Loucy (cell line): ENCODE results near the gene MDGA2.

ENCODE experiments used
- H2AFZ ChIP-seq: fragments of 200-600 bp; sonication (generic); 2 replicates; pipeline ENCODE4 v1.6.0; 2016; ENCODE audit warnings: antibody characterized with exemption, mild to moderate bottlenecking, low read length, moderate library complexity
- H3F3A ChIP-seq: fragments of 200-600 bp; 2 replicates; pipeline ENCODE4 v1.6.0; 2016; ENCODE audit warnings: antibody characterized with exemption, low read depth, mild to moderate bottlenecking
- H3K27me3 ChIP-seq: fragments of 200-600 bp; sonication (generic); 2 replicates; pipeline ENCODE4 v1.6.1; 2014; ENCODE audit warnings: low read length, mild to moderate bottlenecking; ENCODE audit not compliant: insufficient read depth, poor library complexity, severe bottlenecking
- H3K36me3 ChIP-seq: fragments of 200-600 bp; sonication (generic); 2 replicates; pipeline ENCODE4 v1.6.1; 2016; ENCODE audit warnings: low read length; ENCODE audit not compliant: insufficient read depth
- H3K4me1 ChIP-seq: fragments of 200-600 bp; sonication (generic); 2 replicates; pipeline ENCODE4 v1.5.1; 2014; ENCODE audit warnings: low read length, mild to moderate bottlenecking; ENCODE audit not compliant: insufficient read depth, poor library complexity, severe bottlenecking
- H3K4me2 ChIP-seq: fragments of 200-600 bp; sonication (generic); 2 replicates; pipeline ENCODE4 v1.6.0; 2014; ENCODE audit warnings: antibody characterized with exemption, low read length, low read depth, mild to moderate bottlenecking; ENCODE audit not compliant: poor library complexity, severe bottlenecking
- H3K4me3 ChIP-seq: fragments of 200-600 bp; sonication (generic); 2 replicates; pipeline ENCODE4 v1.5.1; 2014; ENCODE audit warnings: low read length, mild to moderate bottlenecking, mixed read lengths; ENCODE audit not compliant: poor library complexity, severe bottlenecking
- H3K79me2 ChIP-seq: fragments of 200-600 bp; sonication (generic); 2 replicates; pipeline ENCODE4 v1.6.1; 2014; ENCODE audit warnings: low read length; ENCODE audit not compliant: insufficient read depth
- H3K9ac ChIP-seq: fragments of 200-600 bp; sonication (generic); 2 replicates; pipeline ENCODE4 v1.6.0; 2014; ENCODE audit warnings: mild to moderate bottlenecking, low read depth, low read length, moderate library complexity; ENCODE audit not compliant: poor library complexity, severe bottlenecking
- H3K9me2 ChIP-seq: fragments of 200-600 bp; sonication (generic); replicated peaks from 2 replicates; pipeline ENCODE4 v1.6.1; 2016; ENCODE audit warnings: low read depth, low read length, mixed read lengths
- H3K9me3 ChIP-seq: fragments of 200-600 bp; sonication (generic); 2 replicates; pipeline ENCODE4 v1.6.1; 2014; ENCODE audit warnings: mild to moderate bottlenecking, antibody characterized with exemption, low read length, low read depth; ENCODE audit not compliant: insufficient read depth
- H4K20me1 ChIP-seq: fragments of 200-600 bp; sonication (generic); 2 replicates; pipeline ENCODE4 v1.6.0; 2014; ENCODE audit warnings: antibody characterized with exemption, low read length, mild to moderate bottlenecking; ENCODE audit not compliant: insufficient read depth, poor library complexity, severe bottlenecking
- EZH2phosphoT487 ChIP-seq: fragments of 200-600 bp; IDR thresholded peaks from 2 replicates; pipeline ENCODE4 v1.6.1; 2018; ENCODE audit warnings: antibody characterized with exemption, mild to moderate bottlenecking, moderate library complexity, borderline replicate concordance
- TF ChIP-seq, protein P1 (sequence below): fragments of 200-600 bp; sonication (generic); conservative IDR thresholded peaks from 2 replicates; pipeline ENCODE4 v1.5.1; 2014; ENCODE audit warnings: mild to moderate bottlenecking, antibody characterized with exemption, low read length

MDGA2 gene

DNA sequence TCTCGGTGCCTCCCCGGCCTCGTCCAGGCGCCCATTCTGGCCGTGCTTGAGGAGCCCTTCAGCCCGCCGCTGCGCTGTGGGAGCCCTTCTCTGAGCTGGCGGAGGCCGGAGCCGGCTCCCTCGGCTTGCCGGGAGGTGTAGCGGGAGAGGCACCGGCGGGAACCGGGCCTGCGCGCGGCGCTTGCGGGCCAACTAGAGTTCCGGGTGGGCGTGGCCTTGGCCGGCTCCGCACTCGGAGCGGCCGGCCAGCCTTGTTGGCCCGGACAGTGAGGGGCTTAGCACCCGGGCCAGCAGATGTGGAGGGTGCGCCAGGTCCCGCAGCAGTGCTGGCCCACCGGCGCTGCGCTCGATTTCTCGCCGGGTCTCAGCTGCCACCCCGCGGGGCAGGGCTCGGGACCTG lies 855.1 kb downstream of the MDGA2 start:
- H3F3A ChIP-seq: no peaks in the 10 kb centered on the region
- H3K9ac ChIP-seq: no peak overlapping the region
- no peaks in the 10 kb centered on the region for H3K9me2 ChIP-seq
- TF ChIP-seq EZH2phosphoT487: no peak
- TF ChIP-seq, protein P1, sequence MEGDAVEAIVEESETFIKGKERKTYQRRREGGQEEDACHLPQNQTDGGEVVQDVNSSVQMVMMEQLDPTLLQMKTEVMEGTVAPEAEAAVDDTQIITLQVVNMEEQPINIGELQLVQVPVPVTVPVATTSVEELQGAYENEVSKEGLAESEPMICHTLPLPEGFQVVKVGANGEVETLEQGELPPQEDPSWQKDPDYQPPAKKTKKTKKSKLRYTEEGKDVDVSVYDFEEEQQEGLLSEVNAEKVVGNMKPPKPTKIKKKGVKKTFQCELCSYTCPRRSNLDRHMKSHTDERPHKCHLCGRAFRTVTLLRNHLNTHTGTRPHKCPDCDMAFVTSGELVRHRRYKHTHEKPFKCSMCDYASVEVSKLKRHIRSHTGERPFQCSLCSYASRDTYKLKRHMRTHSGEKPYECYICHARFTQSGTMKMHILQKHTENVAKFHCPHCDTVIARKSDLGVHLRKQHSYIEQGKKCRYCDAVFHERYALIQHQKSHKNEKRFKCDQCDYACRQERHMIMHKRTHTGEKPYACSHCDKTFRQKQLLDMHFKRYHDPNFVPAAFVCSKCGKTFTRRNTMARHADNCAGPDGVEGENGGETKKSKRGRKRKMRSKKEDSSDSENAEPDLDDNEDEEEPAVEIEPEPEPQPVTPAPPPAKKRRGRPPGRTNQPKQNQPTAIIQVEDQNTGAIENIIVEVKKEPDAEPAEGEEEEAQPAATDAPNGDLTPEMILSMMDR: no peak
- no peaks in the 10 kb centered on the region for H3K9me3 ChIP-seq
- H3K4me3 ChIP-seq: no peak overlapping the region
- no peaks in the 10 kb centered on the region for H3K27me3 ChIP-seq
- no peaks in the 10 kb centered on the region for H4K20me1 ChIP-seq
- H3K4me2 ChIP-seq: no peak overlapping the region
- H3K4me1 ChIP-seq: no peaks in the 10 kb centered on the region
- no peak overlapping the region for H2AFZ ChIP-seq
- no peaks in the 10 kb centered on the region for H3K79me2 ChIP-seq
- H3K36me3 ChIP-seq: no peaks in the 10 kb centered on the region

DNA sequence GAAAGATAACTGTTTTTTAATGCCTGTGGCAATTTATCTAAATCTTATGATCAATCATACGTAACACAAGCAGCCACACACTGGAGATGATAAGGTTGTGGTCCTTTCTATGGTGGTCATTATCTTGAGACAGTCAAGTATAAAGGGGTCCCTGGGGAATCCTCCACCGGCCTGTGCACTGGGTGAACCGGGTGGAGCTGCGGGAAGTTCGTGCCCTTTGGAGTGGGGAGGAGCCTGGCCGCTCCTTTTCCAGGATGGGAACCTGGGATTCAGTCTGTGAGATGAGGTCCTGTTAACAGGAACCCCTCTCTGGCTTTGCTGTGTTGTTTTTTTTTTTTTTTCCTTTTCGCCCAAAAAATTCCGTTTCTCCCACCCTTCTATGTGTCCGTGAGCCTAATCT lies 856.3 kb downstream of the MDGA2 start:
- TF ChIP-seq EZH2phosphoT487: no peak
- TF ChIP-seq, protein P1: no peak
- no peak overlapping the region for H2AFZ ChIP-seq
- no peaks in the 10 kb centered on the region for H3K9me3 ChIP-seq
- H3F3A ChIP-seq: no peaks in the 10 kb centered on the region
- H3K9ac ChIP-seq: no peak overlapping the region
- no peaks in the 10 kb centered on the region for H3K4me1 ChIP-seq
- no peaks in the 10 kb centered on the region for H3K36me3 ChIP-seq
- H3K9me2 ChIP-seq: no peaks in the 10 kb centered on the region
- no peaks in the 10 kb centered on the region for H3K27me3 ChIP-seq
- no peaks in the 10 kb centered on the region for H3K79me2 ChIP-seq
- no peaks in the 10 kb centered on the region for H4K20me1 ChIP-seq
- H3K4me2 ChIP-seq: no peak overlapping the region
- no peak overlapping the region for H3K4me3 ChIP-seq

- H3K9me3 ChIP-seq: no peaks in the 10 kb centered on the region
- no peak overlapping the region for H3K9ac ChIP-seq
- TF ChIP-seq EZH2phosphoT487: no peak
- TF ChIP-seq, protein P1: no peak
- H3K27me3 ChIP-seq: no peaks in the 10 kb centered on the region
- no peaks in the 10 kb centered on the region for H3K9me2 ChIP-seq
- no peak overlapping the region for H3K4me3 ChIP-seq
- H3K79me2 ChIP-seq: no peaks in the 10 kb centered on the region
- no peaks in the 10 kb centered on the region for H3F3A ChIP-seq
- H3K4me2 ChIP-seq: no peak overlapping the region
- no peaks in the 10 kb centered on the region for H3K36me3 ChIP-seq
- H4K20me1 ChIP-seq: no peaks in the 10 kb centered on the region
- no peak overlapping the region for H2AFZ ChIP-seq
- H3K4me1 ChIP-seq: no peaks in the 10 kb centered on the region
Measured at GRCh38 chr14:46818147-46818546, 857.3 kb downstream of the MDGA2 start.
